Measurements from ENCODE around the gene CACNA1E. TPM values are rescaled to one million over a fixed set of nuclear protein-coding genes. Genes with fewer than 3 reads are reported as not detected.
A peak's percentile ranks its signal among the peaks of the same experiment; 100 is the strongest.

CACNA1E gene
- total RNA-seq, 2 donors from 2014 or later: 1.7 to 2.2 TPM

DNA sequence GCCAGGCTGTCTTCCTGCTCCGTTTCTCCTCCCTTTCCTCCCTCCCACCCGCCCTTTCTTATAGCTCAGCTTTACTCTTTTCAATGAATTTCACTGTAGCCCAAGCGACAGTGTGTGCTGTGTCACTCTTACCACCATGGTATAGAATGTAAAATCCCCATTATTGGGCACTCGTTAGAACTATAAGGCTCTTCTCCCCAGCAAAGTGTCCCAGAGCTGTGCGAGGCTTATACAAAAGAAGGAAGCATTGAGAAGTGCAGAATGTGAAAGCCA is 192.5 kb downstream of the CACNA1E start:
- H3K9me3 ChIP-seq: no peaks in the 10 kb centered on the region
- H3K27me3 ChIP-seq: no peaks in the 10 kb centered on the region
- TF ChIP-seq, protein P1, sequence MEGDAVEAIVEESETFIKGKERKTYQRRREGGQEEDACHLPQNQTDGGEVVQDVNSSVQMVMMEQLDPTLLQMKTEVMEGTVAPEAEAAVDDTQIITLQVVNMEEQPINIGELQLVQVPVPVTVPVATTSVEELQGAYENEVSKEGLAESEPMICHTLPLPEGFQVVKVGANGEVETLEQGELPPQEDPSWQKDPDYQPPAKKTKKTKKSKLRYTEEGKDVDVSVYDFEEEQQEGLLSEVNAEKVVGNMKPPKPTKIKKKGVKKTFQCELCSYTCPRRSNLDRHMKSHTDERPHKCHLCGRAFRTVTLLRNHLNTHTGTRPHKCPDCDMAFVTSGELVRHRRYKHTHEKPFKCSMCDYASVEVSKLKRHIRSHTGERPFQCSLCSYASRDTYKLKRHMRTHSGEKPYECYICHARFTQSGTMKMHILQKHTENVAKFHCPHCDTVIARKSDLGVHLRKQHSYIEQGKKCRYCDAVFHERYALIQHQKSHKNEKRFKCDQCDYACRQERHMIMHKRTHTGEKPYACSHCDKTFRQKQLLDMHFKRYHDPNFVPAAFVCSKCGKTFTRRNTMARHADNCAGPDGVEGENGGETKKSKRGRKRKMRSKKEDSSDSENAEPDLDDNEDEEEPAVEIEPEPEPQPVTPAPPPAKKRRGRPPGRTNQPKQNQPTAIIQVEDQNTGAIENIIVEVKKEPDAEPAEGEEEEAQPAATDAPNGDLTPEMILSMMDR (IDR thresholded peaks at IDR 0.05): no peak
- no peak overlapping the region for H3K4me3 ChIP-seq
- no peak for DNase-seq (ENCODE audit: low spot score)
- H3K36me3 ChIP-seq: no peaks in the 10 kb centered on the region
- H3K27ac ChIP-seq: no peak overlapping the region
- no peaks in the 10 kb centered on the region for H3K4me1 ChIP-seq

DNA sequence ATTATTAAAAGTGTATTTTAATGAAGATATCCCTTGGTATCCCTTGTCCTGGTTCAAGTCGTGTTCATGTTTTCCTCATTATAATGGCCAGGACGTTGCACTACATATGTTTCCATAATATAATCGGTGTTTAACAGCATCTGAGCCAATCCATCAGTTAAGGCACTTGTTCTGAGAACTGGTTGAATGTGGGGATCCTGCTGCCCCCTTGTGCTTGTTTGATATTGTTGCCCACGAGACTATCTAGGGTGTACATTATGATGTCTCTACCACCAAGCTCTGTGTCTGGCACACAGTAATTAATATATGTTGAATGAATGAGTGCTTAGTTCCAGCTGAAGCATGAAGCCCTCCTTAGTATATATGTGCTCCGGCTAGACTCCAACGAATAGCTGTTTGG is 193.0 kb downstream of the CACNA1E start:
- no peaks in the 10 kb centered on the region for H3K4me1 ChIP-seq
- no peak for DNase-seq (ENCODE audit: low spot score)
- no peaks in the 10 kb centered on the region for H3K27me3 ChIP-seq
- H3K4me3 ChIP-seq: no peak overlapping the region
- no peaks in the 10 kb centered on the region for H3K36me3 ChIP-seq
- no peaks in the 10 kb centered on the region for H3K9me3 ChIP-seq
- TF ChIP-seq, protein P1 (IDR thresholded peaks at IDR 0.05): peak in 1 of 2 donors; percentile 46
- no peak overlapping the region for H3K27ac ChIP-seq

DNA sequence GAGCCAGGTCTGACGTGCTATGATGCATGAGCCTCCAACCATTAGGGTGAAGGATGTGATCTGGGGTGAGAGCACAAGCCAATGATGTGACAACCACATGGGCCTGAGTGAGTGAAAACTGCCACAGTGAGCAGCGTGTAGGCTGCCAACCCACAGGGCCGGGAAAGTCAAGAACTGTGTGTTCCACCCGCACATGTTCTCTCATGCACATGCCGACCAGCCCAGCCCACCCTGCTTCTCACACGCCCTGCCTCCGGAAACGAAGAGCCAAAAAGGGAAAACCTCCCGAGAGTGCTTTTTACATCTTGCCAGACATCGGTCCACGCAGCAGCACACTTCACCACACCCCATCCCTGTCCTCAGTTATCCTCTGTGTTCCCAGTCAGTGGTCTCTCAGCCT is 197.0 kb downstream of the CACNA1E start:
- TF ChIP-seq, protein P1 (IDR thresholded peaks at IDR 0.05): no peak
- H3K36me3 ChIP-seq: no peaks in the 10 kb centered on the region
- DNase-seq (ENCODE audit: low spot score): no peak
- H3K4me1 ChIP-seq: no peaks in the 10 kb centered on the region
- H3K27ac ChIP-seq: no peak overlapping the region
- H3K27me3 ChIP-seq: no peaks in the 10 kb centered on the region
- no peaks in the 10 kb centered on the region for H3K9me3 ChIP-seq
- no peak overlapping the region for H3K4me3 ChIP-seq

DNA sequence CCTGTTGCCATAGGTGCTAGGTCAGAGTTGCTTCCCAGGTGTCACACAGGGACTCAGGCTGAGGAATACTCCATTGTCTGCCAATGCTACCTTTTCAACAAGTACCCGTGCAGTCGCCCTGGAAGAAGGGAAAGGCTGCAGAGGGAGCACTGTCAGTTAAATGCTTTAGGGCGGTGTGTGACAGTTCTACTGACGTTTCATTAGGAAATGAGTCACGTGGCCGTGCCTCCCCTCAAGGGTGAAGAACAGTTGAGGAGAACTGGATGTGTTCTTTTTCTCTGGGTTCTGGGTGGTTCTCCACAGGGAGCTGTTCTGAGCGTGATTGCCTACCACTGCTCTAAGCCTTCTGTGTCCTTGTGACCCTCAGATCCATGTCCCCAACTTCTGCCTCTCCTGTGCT is 197.6 kb downstream of the CACNA1E start:
- TF ChIP-seq, protein P1 (IDR thresholded peaks at IDR 0.05): no peak
- no peaks in the 10 kb centered on the region for H3K27me3 ChIP-seq
- no peak for DNase-seq (ENCODE audit: low spot score)

DNA sequence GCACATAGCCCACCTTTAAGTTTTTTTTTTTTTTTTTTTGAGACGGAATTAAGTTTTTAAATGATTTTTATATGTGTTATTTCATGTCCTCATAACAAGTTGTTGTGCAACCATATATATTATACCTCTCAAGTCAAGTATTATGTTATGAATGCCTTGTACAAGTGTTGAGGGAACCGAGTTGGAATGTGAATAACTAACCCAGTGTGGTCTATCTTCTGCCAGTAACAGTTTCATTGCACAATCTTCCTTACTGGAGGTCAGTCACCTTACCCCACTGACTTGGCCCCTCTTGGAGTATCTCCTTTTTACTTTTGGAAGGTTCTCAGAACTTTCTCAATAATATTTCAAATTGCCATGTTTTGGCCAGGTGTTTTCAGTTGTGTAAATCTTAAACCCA is 201.9 kb downstream of the CACNA1E start:
- Histone ChIP-seq H3K4me1 (no peaks in the 10 kb centered on the region), H3K36me3 (no peaks in the 10 kb centered on the region), H3K4me3 (no peak overlapping the region), H3K27me3 (no peaks in the 10 kb centered on the region), H3K9me3 (peaks cover 0 to under 1% of the 10 kb centered on the region in 2 donors), H3K27ac (no peak overlapping the region)
- TF ChIP-seq, protein P1 (IDR thresholded peaks at IDR 0.05): no peak
- no peak for DNase-seq (ENCODE audit: low spot score)

More for the DNA sequence above, 197.6 kb downstream of the CACNA1E start:
- Histone ChIP-seq H3K27ac (no peak overlapping the region), H3K36me3 (no peaks in the 10 kb centered on the region), H3K4me1 (no peaks in the 10 kb centered on the region), H3K4me3 (no peak overlapping the region), H3K9me3 (no peaks in the 10 kb centered on the region)

DNA sequence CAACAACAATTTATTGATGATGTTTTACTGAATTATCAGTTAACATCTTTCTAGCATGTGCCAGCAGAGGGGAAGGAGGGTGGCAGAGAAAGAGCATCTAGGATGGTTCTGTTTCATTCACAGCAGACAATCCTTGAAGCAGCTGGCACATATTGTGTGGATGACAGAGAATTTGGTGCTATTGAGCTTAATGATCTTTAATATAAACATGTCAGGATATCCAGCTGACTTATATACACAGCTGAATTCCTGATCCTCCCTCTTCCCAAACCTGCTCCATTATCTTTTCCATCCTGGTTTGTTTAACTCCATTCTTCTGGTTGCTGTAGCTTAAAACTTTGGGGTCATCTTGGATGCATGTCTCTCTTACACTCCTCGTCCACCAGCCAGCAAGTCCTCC is 218.6 kb downstream of the CACNA1E start:
- TF ChIP-seq, protein P1 (IDR thresholded peaks at IDR 0.05): no peak
- H3K4me3 ChIP-seq: no peak overlapping the region
- H3K4me1 ChIP-seq: no peaks in the 10 kb centered on the region
- no peak overlapping the region for H3K27ac ChIP-seq
- no peaks in the 10 kb centered on the region for H3K27me3 ChIP-seq
- no peaks in the 10 kb centered on the region for H3K36me3 ChIP-seq
- DNase-seq (ENCODE audit: low spot score): no peak
- H3K9me3 ChIP-seq: no peaks in the 10 kb centered on the region

Data from right atrium auricular region (tissue), 2 donors.